Keratinocyte (primary cell): ENCODE data around the gene CA14.
"Not testable (repeated sequence)": the region's sequence is repeated elsewhere in the genome, so short reads cannot be mapped to it uniquely, and the experiment has no call there.

ENCODE experiments used
- CTCF ChIP-seq, 3 experiments: IDR thresholded peaks in 1 of 3; conservative IDR thresholded peaks in 1 of 3; optimal IDR thresholded peaks in 1 of 3; 2 replicates in 2 of 3; 3 replicates in 1 of 3; pipeline versions ENCODE3 to v1.5.1; 2011; ENCODE audit warnings: low read length in 3 of 3, mild to moderate bottlenecking in 3 of 3, moderate library complexity in 2 of 3, control low read depth in 1 of 3, inconsistent platforms in 1 of 3; ENCODE audit not compliant: insufficient read depth in 2 of 3; ENCODE audit errors: extremely low read depth in 1 of 3
- EZH2 ChIP-seq: IDR thresholded peaks from one replicate; pipeline ENCODE4 v1.6.1; 2012; ENCODE audit warnings: inconsistent platforms, mild to moderate bottlenecking, low read length, moderate library complexity

- TF ChIP-seq CTCF (optimal IDR thresholded peaks at IDR 0.05 in 1 of 3, IDR thresholded peaks at IDR 0.05 in 1 of 3, conservative IDR thresholded peaks at IDR 0.05 in 1 of 3; ENCODE audit: extremely low read depth in 1 of 3, insufficient read depth in 2 of 3, low read length in 3 of 3); EZH2: not testable (repeated sequence)
These were observed 29.3 kb upstream of the CA14 start for GRCh38 chr1:150228246-150228645.
